MM.1S (cell line): ENCODE measurements around the gene TMEM163.

ENCODE experiments used
- DNase-seq: peaks from one replicate; pipeline ENCODE4 v3.0.0-alpha.2; 2015
- H2AFZ ChIP-seq: fragments of 300-600 bp; sonication (generic); 2 replicates; pipeline ENCODE4 v1.6.0; 2016; ENCODE audit warnings: antibody characterized with exemption, low read length
- H3F3A ChIP-seq: fragments of 300-600 bp; sonication (generic); 2 replicates; pipeline ENCODE4 v1.6.1; 2016; ENCODE audit warnings: mild to moderate bottlenecking, antibody characterized with exemption, low read length, moderate library complexity, mixed read lengths; ENCODE audit not compliant: insufficient read depth
- H3K27ac ChIP-seq: fragments of 300-600 bp; sonication (generic); 2 replicates; pipeline ENCODE4 v1.5.1; 2016; ENCODE audit warnings: mild to moderate bottlenecking, low read length
- H3K27me3 ChIP-seq: fragments of 300-600 bp; sonication (generic); replicated peaks from 2 replicates; pipeline ENCODE4 v1.6.0; 2016; ENCODE audit warnings: low read length; ENCODE audit not compliant: insufficient read depth
- H3K36me3 ChIP-seq: fragments of 300-600 bp; sonication (generic); replicated peaks from 2 replicates; pipeline ENCODE4 v1.6.1; 2016; ENCODE audit warnings: mild to moderate bottlenecking, low read length, mixed read lengths; ENCODE audit not compliant: insufficient read depth
- H3K4me1 ChIP-seq: fragments of 300-600 bp; sonication (generic); 2 replicates; pipeline ENCODE4 v1.6.1; 2016; ENCODE audit warnings: low read length, mixed read lengths
- H3K4me2 ChIP-seq: fragments of 300-600 bp; sonication (generic); 2 replicates; pipeline ENCODE4 v1.6.0; 2016; ENCODE audit warnings: low read depth, low read length
- H3K4me3 ChIP-seq: fragments of 300-600 bp; sonication (generic); 2 replicates; pipeline ENCODE4 v1.5.1; 2016; ENCODE audit warnings: low read length, mixed read lengths
- H3K79me2 ChIP-seq: fragments of 300-600 bp; sonication (generic); 2 replicates; pipeline ENCODE4 v1.6.1; 2016; ENCODE audit warnings: mixed run types, low read length, mixed read lengths
- H3K9ac ChIP-seq: fragments of 300-600 bp; sonication (generic); 2 replicates; pipeline ENCODE4 v1.6.1; 2016; ENCODE audit warnings: low read length, mixed read lengths
- H3K9me2 ChIP-seq: fragments of 300-600 bp; sonication (generic); replicated peaks from 2 replicates; pipeline ENCODE4 v1.6.1; 2016; ENCODE audit warnings: mild to moderate bottlenecking, low read length, mixed read lengths; ENCODE audit not compliant: insufficient read depth
- H3K9me3 ChIP-seq: fragments of 300-600 bp; sonication (generic); replicated peaks from 2 replicates; pipeline ENCODE4 v1.6.1; 2016; ENCODE audit warnings: mild to moderate bottlenecking, low read length, mixed read lengths; ENCODE audit not compliant: insufficient read depth
- H4K20me1 ChIP-seq: fragments of 300-600 bp; sonication (generic); 2 replicates; pipeline ENCODE4 v1.6.1; 2016; ENCODE audit warnings: mild to moderate bottlenecking, low read length, moderate library complexity, mixed read lengths; ENCODE audit not compliant: insufficient read depth
- CTCF ChIP-seq: fragments of 300-600 bp; sonication (generic); IDR thresholded peaks from 2 replicates; pipeline ENCODE4 v1.5.1; 2016; ENCODE audit warnings: antibody characterized with exemption, low read length, mixed read lengths
- EZH2 ChIP-seq: fragments of 300-600 bp; sonication (generic); optimal IDR thresholded peaks from 2 replicates; pipeline ENCODE3; 2017; ENCODE audit warnings: low read depth, mild to moderate bottlenecking, antibody characterized with exemption, low read length, mixed read lengths
- EZH2phosphoT487 ChIP-seq: fragments of 300-600 bp; sonication (generic); IDR thresholded peaks from 2 replicates; pipeline ENCODE4 v1.6.1; 2018; ENCODE audit warnings: antibody characterized with exemption, low read length

Gene TMEM163

GRCh38 chr2:134601264-134601663 is 117.5 kb downstream of the TMEM163 start:
- no peak overlapping the region for H3K4me2 ChIP-seq
- H3K9ac ChIP-seq = no peak overlapping the region
- H3K4me3 ChIP-seq = no peak overlapping the region
- H3K36me3 ChIP-seq = no peaks in the 10 kb centered on the region
- no peak overlapping the region for H3K27ac ChIP-seq
- H3K9me3 ChIP-seq = no peaks in the 10 kb centered on the region
- H3K9me2 ChIP-seq = no peaks in the 10 kb centered on the region
- no peak overlapping the region for H2AFZ ChIP-seq
- no peaks in the 10 kb centered on the region for H3F3A ChIP-seq
- DNase-seq = no peak
- no peaks in the 10 kb centered on the region for H3K4me1 ChIP-seq
- H3K27me3 ChIP-seq = no peaks in the 10 kb centered on the region
- no peaks in the 10 kb centered on the region for H3K79me2 ChIP-seq
- no peaks in the 10 kb centered on the region for H4K20me1 ChIP-seq
- TF ChIP-seq EZH2 (no peak), CTCF (no peak), EZH2phosphoT487 (no peak)

DNA sequence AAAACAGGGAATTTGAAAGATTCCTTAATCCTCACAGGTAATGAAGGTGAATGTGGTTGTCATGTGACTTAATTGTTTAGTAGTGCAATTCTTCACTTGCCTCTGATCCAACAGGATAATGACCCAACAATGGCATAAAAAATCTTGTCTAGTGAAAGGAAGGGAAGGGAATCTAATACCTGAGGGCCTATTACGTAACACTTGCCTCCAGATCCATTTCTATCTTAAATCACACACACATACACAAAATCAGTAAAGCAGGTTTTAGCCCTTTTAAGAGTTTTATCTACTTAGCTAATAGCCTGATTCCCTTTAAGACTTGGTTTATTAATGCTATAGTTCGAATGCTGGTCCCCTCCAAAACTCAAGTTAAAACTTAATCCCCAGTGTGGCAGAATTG is 118.6 kb downstream of the TMEM163 start:
- no peak overlapping the region for H3K4me2 ChIP-seq
- H3K9me2 ChIP-seq = no peaks in the 10 kb centered on the region
- no peak overlapping the region for H3K27ac ChIP-seq
- no peak for DNase-seq
- TF ChIP-seq CTCF = no peak
- no peak for TF ChIP-seq EZH2
- no peak for TF ChIP-seq EZH2phosphoT487
- no peaks in the 10 kb centered on the region for H4K20me1 ChIP-seq
- no peaks in the 10 kb centered on the region for H3K36me3 ChIP-seq
- H3K4me3 ChIP-seq = no peak overlapping the region
- no peaks in the 10 kb centered on the region for H3K4me1 ChIP-seq
- no peaks in the 10 kb centered on the region for H3K9me3 ChIP-seq
- H2AFZ ChIP-seq = no peak overlapping the region
- H3K79me2 ChIP-seq = no peaks in the 10 kb centered on the region
- no peaks in the 10 kb centered on the region for H3K27me3 ChIP-seq
- no peaks in the 10 kb centered on the region for H3F3A ChIP-seq
- H3K9ac ChIP-seq = no peak overlapping the region

DNA sequence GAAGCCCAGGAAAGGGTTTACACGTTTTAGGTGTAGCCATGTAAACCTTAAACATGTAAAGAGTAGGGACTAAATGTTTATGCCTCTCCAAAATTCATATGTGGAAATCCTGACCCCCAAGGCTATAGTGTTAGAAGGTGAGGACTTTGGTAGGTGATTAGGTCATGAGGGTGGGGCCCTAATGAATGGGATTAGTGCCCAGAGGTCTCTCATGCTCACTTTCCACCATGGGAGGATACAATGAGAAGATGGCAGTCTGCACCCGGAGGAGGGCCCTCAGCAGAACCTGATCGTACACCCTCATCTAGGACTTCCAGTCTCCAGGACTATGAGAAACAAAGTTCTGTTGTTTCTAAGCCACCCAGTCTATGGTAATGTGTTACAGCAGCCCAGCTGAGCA is 119.6 kb downstream of the TMEM163 start:
- Histone ChIP-seq H3K9ac (no peak overlapping the region), H3K9me2 (no peaks in the 10 kb centered on the region), H3K4me3 (no peak overlapping the region), H2AFZ (no peak overlapping the region), H3K36me3 (no peaks in the 10 kb centered on the region), H4K20me1 (no peaks in the 10 kb centered on the region), H3K27me3 (no peaks in the 10 kb centered on the region), H3K9me3 (no peaks in the 10 kb centered on the region), H3K27ac (no peak overlapping the region), H3F3A (no peaks in the 10 kb centered on the region), H3K4me2 (no peak overlapping the region), H3K4me1 (no peaks in the 10 kb centered on the region), H3K79me2 (no peaks in the 10 kb centered on the region)
- no peak for DNase-seq
- TF ChIP-seq CTCF = no peak
- TF ChIP-seq EZH2phosphoT487 = no peak
- TF ChIP-seq EZH2 = no peak
